Measurements from ENCODE around the gene LDLRAD4.

The LDLRAD4 gene

GRCh38 chr18:13653746-13654433 is 435.3 kb downstream of the LDLRAD4 start:
- DNase-seq (ENCODE audit: low read depth): no peak
- H3K4me3 ChIP-seq (ENCODE audit: low read depth, low read length): no peak overlapping the region
- TF ChIP-seq CTCF (conservative IDR thresholded peaks at IDR 0.05; ENCODE audit: low read depth, low read length): no peak

- no peak overlapping the region for H3K4me3 ChIP-seq (ENCODE audit: low read depth, low read length)
- no peak for DNase-seq (ENCODE audit: low read depth)
- no peak for TF ChIP-seq CTCF (conservative IDR thresholded peaks at IDR 0.05; ENCODE audit: low read depth, low read length)
Measured at GRCh38 chr18:13657974-13658373, 439.4 kb downstream of the LDLRAD4 start.

- no peak for TF ChIP-seq CTCF (conservative IDR thresholded peaks at IDR 0.05; ENCODE audit: low read depth, low read length)
- DNase-seq (ENCODE audit: low read depth): peak; percentile 41
- no peak overlapping the region for H3K4me3 ChIP-seq (ENCODE audit: low read depth, low read length)
Measured at GRCh38 chr18:13658436-13659204, 440.1 kb downstream of the LDLRAD4 start.

- no peak overlapping the region for H3K4me3 ChIP-seq (ENCODE audit: low read depth, low read length)
- TF ChIP-seq CTCF (conservative IDR thresholded peaks at IDR 0.05; ENCODE audit: low read depth, low read length): no peak
- DNase-seq (ENCODE audit: low read depth): peak; percentile 49
Measured at GRCh38 chr18:13660510-13660909, 441.9 kb downstream of the LDLRAD4 start.

- TF ChIP-seq CTCF (conservative IDR thresholded peaks at IDR 0.05; ENCODE audit: low read depth, low read length): no peak
- no peak overlapping the region for H3K4me3 ChIP-seq (ENCODE audit: low read depth, low read length)
- no peak for DNase-seq (ENCODE audit: low read depth)
Measured at GRCh38 chr18:13661051-13661778, 442.7 kb downstream of the LDLRAD4 start.

- TF ChIP-seq CTCF (conservative IDR thresholded peaks at IDR 0.05; ENCODE audit: low read depth, low read length): no peak
- DNase-seq (ENCODE audit: low read depth): no peak
Measured at GRCh38 chr18:13661779-13662256, 443.3 kb downstream of the LDLRAD4 start.

More at GRCh38 chr18:13661779-13662256, 443.3 kb downstream of the LDLRAD4 start:
- no peak overlapping the region for H3K4me3 ChIP-seq (ENCODE audit: low read depth, low read length)
